Spinal cord (tissue), 10 donors: ENCODE measurements around the gene CPVL. TPM values are rescaled to one million over a fixed set of nuclear protein-coding genes. Genes with fewer than 3 reads are reported as not detected.

ENCODE experiments used
- DNase-seq, 6 donors: peaks; one replicate each; pipeline versions ENCODE4 v3.0.0 to v3.0.0-alpha.2; 2013 to 2015; ENCODE audit warnings: low spot score in 6 of 6, low read depth in 4 of 6
- H3K27ac ChIP-seq: one replicate; pipeline ENCODE4 v1.5.1; 2013; ENCODE audit warnings: low read depth, low read length, control low read depth
- H3K27me3 ChIP-seq: one replicate; pipeline ENCODE4 v1.6.1; 2013; ENCODE audit warnings: low read length; ENCODE audit not compliant: control insufficient read depth, insufficient read depth
- H3K36me3 ChIP-seq: one replicate; pipeline ENCODE4 v1.6.1; 2013; ENCODE audit warnings: low read length; ENCODE audit not compliant: control insufficient read depth, insufficient read depth
- H3K4me1 ChIP-seq: one replicate; pipeline ENCODE4 v1.6.1; 2013; ENCODE audit warnings: low read length; ENCODE audit not compliant: control insufficient read depth, insufficient read depth
- H3K4me3 ChIP-seq: one replicate; pipeline ENCODE4 v1.5.1; 2013; ENCODE audit warnings: low read depth, low read length, control low read depth
- H3K9me3 ChIP-seq: one replicate; pipeline ENCODE4 v1.6.1; 2013; ENCODE audit warnings: low read length; ENCODE audit not compliant: control insufficient read depth, insufficient read depth
- WGBS: methylation state at CpG from one replicate; pipeline ENCODE4 v1.1.5; 2013; ENCODE audit warnings: missing lambda C conversion rate; ENCODE audit not compliant: insufficient coverage; 5-methylcytosine and 5-hydroxymethylcytosine counted together
- polyA plus RNA-seq, 2 donors: library from polyadenylated mRNA; unstranded; fragments of 120-200 nt; gene quantifications; one replicate each; pipeline ENCODE4 v1.2.1, GENCODE V29; 2013; ENCODE audit not compliant: insufficient read length in 2 of 2
- total RNA-seq, 2 donors: library from RNA; depleted of rRNA in 1 of 2; stranded (reverse); fragments of 120-200 nt in 1 of 2; fragments of >200 nt in 1 of 2; gene quantifications; one replicate each; pipeline versions ENCODE4 v1.2.3 to v1.2.4, GENCODE V29; 2013 to 2014
- donor health status: healthy.

Gene CPVL
- total and polyA plus RNA-seq, 4 donors, result 14.2 to 42.2 (median 14.9) TPM

- Histone ChIP-seq H3K4me3 (no peak overlapping the region), H3K27ac (no peak overlapping the region), H3K9me3 (no peaks in the 10 kb centered on the region), H3K4me1 (peaks cover 3% of the 10 kb centered on the region), H3K36me3 (no peaks in the 10 kb centered on the region), H3K27me3 (no peaks in the 10 kb centered on the region)
- peak in 1 of 6 donors; percentile 24 for DNase-seq
- no CpG with 5 or more reads among the region's 4 CpGs for WGBS
Observed at GRCh38 chr7:29042824-29043231, 103.5 kb downstream of the CPVL start.

- Histone ChIP-seq H3K9me3 (no peaks in the 10 kb centered on the region), H3K36me3 (no peaks in the 10 kb centered on the region), H3K4me3 (no peak overlapping the region), H3K27ac (no peak overlapping the region), H3K4me1 (peaks cover 3% of the 10 kb centered on the region), H3K27me3 (no peaks in the 10 kb centered on the region)
- 100% methylated on average over 2 of the region's 4 CpGs for WGBS
- no peak for DNase-seq
Observed at GRCh38 chr7:29041991-29042390, 104.3 kb downstream of the CPVL start.

GRCh38 chr7:29040579-29040925, 105.8 kb downstream of the CPVL start:
- H3K36me3 ChIP-seq, result no peaks in the 10 kb centered on the region
- peaks cover 3% of the 10 kb centered on the region for H3K4me1 ChIP-seq
- no peaks in the 10 kb centered on the region for H3K9me3 ChIP-seq
- peak in 1 of 6 donors; percentile 31 for DNase-seq
- no CpG with 5 or more reads among the region's 2 CpGs for WGBS
- H3K4me3 ChIP-seq, result no peak overlapping the region
- no peaks in the 10 kb centered on the region for H3K27me3 ChIP-seq
- H3K27ac ChIP-seq, result no peak overlapping the region

DNA sequence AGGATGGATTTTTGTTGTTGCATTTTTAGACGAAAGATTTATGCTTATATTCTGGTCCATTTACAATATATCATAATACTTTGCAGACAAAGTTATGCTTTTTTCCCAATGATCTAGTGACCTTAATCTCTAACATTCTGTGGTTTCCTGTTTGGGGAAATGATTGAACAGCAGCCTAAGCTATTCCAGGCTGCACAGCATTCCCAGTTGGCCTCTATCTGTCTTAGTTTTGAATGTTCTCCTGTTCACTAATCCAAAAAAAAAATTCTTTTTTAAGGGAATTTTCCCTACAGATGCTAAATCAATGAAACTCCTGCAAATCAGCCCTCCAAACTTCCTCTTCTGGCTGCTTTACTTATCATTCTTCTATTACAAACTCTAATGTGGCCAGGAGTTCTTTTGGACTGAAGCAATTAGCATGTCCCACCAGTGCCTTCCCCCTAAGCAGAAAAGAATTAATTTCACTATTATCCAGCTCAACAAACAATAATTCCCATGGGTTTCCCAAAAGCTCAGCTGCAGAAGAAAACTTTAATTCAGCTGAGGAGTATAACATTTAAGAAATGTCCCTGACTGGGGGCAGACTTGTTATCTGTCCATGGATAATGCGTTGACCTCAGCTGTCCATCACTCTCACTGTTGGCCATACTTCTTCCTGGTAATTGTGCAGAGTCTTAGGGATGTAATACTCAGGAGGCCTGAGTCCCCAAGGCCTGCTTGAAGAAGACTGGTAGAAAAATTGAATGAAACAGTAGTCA, 106.3 kb downstream of the CPVL start:
- WGBS, result 100% methylated on average over 1 of the region's 2 CpGs
- H3K36me3 ChIP-seq, result no peaks in the 10 kb centered on the region
- no peaks in the 10 kb centered on the region for H3K27me3 ChIP-seq
- no peak overlapping the region for H3K27ac ChIP-seq
- peaks cover 3% of the 10 kb centered on the region for H3K4me1 ChIP-seq
- no peak for DNase-seq
- H3K9me3 ChIP-seq, result no peaks in the 10 kb centered on the region
- H3K4me3 ChIP-seq, result no peak overlapping the region

GRCh38 chr7:29038463-29038862, 107.9 kb downstream of the CPVL start:
- Histone ChIP-seq H3K4me1 (peaks cover 3% of the 10 kb centered on the region), H3K27me3 (no peaks in the 10 kb centered on the region), H3K9me3 (no peaks in the 10 kb centered on the region), H3K36me3 (no peaks in the 10 kb centered on the region), H3K4me3 (no peak overlapping the region), H3K27ac (no peak overlapping the region)
- 50% methylated on average over 1 of the region's 2 CpGs for WGBS
- DNase-seq, result no peak

DNA sequence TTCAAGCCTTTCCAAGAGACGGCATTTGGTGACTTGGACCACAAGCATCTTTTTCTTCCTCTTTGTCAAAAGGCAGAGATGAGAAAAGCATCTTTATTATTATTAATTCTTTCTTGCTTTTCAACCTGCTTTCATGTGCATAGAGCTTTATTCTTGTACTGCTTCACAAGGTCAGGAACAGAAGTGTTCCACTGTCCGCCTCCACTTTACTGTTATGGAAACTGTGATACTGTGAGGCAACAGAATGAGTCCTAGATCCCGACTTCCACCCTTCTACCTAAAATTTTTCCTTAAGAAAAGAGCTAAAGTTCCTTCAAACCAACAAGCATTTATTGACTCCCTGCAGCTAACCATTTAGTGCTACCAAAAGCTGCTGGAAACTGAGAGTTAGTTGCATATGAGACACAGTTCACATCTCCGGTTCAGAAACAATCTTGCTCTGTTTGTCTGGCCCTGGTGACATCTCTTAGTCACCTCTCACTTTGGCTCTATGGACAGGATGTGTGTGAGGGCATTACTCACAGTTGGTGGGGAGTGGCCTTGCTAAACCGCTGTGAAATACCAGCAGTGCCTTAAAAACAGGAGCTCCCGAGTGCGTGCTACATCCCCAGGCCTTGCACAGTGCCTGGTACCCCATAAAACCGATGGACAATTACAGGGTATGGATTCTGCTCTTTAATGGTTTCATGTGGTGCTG, 111.1 kb downstream of the CPVL start:
- H3K27ac ChIP-seq, result no peak overlapping the region
- no peaks in the 10 kb centered on the region for H3K36me3 ChIP-seq
- H3K4me3 ChIP-seq, result no peak overlapping the region
- DNase-seq, result no peak
- H3K9me3 ChIP-seq, result no peaks in the 10 kb centered on the region
- H3K4me1 ChIP-seq, result no peaks in the 10 kb centered on the region
- no peaks in the 10 kb centered on the region for H3K27me3 ChIP-seq
- 61% methylated on average over 3 of the region's 8 CpGs for WGBS

DNA sequence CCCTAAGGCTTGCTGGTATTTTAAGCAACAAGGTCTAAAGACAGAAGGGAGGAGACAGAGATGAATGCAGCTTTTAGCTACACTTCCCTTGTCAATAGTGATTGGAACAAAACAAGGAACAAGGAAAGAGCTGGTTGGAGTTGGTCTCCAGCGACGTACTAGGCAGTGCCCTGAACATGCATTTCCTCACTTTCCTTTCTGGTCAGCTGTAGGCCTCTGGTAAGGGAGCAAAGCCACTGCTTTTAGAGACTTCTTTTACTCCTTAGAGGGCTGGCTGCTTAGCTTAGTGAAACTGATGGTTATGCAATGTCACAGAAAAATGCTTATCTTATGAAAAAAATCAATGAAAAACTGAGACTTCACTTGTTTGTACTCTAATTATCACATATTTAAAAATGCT, 112.8 kb downstream of the CPVL start:
- H3K27me3 ChIP-seq, result no peaks in the 10 kb centered on the region
- DNase-seq, result no peak
- H3K4me1 ChIP-seq, result no peaks in the 10 kb centered on the region
- no peak overlapping the region for H3K27ac ChIP-seq
- 71% methylated on average over 2 of the region's 2 CpGs for WGBS
- H3K9me3 ChIP-seq, result no peaks in the 10 kb centered on the region
- H3K4me3 ChIP-seq, result no peak overlapping the region
- H3K36me3 ChIP-seq, result no peaks in the 10 kb centered on the region

GRCh38 chr7:29032146-29032545, 114.2 kb downstream of the CPVL start:
- Histone ChIP-seq H3K36me3 (no peaks in the 10 kb centered on the region), H3K4me1 (no peaks in the 10 kb centered on the region), H3K4me3 (no peak overlapping the region), H3K27me3 (no peaks in the 10 kb centered on the region), H3K9me3 (peaks cover 5% of the 10 kb centered on the region), H3K27ac (no peak overlapping the region)
- no peak for DNase-seq
- 100% methylated on average over 1 of the region's 4 CpGs for WGBS

DNA sequence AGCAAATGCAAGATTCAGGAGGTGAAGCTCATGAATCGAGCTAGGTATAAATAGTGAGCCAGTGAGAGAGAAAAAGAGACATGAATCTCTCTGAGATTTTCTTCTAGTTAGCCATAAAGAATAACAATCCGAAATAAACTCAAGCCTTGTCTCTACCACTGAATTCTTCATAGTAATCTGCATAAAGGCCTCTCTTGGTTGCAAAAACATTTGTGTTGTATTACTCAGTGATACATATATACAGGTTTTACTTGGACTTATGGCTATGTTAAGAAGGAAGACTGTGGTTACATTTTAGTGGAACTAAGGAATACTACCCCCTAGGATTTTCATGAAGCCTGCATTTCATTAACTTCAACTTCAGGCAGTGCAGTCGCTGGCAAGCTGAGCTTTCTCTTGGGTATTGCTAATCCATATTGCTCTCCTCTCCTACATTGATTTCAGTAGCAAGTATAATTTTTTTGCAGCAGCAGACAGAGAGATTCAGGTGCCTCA, 115.5 kb downstream of the CPVL start:
- Histone ChIP-seq H3K4me3 (no peak overlapping the region), H3K27ac (no peak overlapping the region), H3K4me1 (no peaks in the 10 kb centered on the region), H3K27me3 (no peaks in the 10 kb centered on the region), H3K9me3 (peaks cover 8% of the 10 kb centered on the region), H3K36me3 (no peaks in the 10 kb centered on the region)
- WGBS, result 86% methylated on average over 1 of the region's 3 CpGs
- DNase-seq, result no peak
